Gastrocnemius medialis (tissue), 4 donors: Measurements from ENCODE around the gene RHBDD1. TPM values are rescaled to one million over a fixed set of nuclear protein-coding genes. Genes with fewer than 3 reads are reported as not detected.

ENCODE experiments used
- ATAC-seq, 2 donors: fragments of 150-250 bp; one replicate each; pipeline ENCODE4 v1.9.1; 2016
- DNase-seq, 2 donors: peaks; one replicate each; pipeline ENCODE4 v3.0.0-alpha.2; 2019
- H3K27ac ChIP-seq, 4 donors: fragments of 200-600 bp; sonication (generic); 1 replicate in 1 of 4; 2 replicates in 3 of 4; pipeline ENCODE4 v1.5.1; 2016 to 2018; ENCODE audit warnings: mild to moderate bottlenecking in 2 of 4, moderate library complexity in 1 of 4
- H3K27me3 ChIP-seq, 3 donors: fragments of 200-600 bp; sonication (generic) in 2 of 3; 1 replicate in 1 of 3; 2 replicates in 2 of 3; pipeline versions ENCODE4 v1.5.1 to v1.6.0; 2016 to 2019; ENCODE audit warnings: mild to moderate bottlenecking in 1 of 3, moderate library complexity in 1 of 3
- H3K36me3 ChIP-seq, 2 donors: fragments of 200-600 bp; sonication (generic) in 1 of 2; one replicate each; pipeline ENCODE4 v1.5.1; 2017 to 2018
- H3K4me1 ChIP-seq, 2 donors: fragments of 200-600 bp; sonication (generic) in 1 of 2; one replicate each; pipeline ENCODE4 v1.5.1; 2016 to 2017; ENCODE audit warnings: mild to moderate bottlenecking in 2 of 2
- H3K4me3 ChIP-seq, 4 donors: fragments of 200-600 bp; sonication (generic) in 3 of 4; 1 replicate in 1 of 4; 2 replicates in 3 of 4; pipeline ENCODE4 v1.5.1; 2016 to 2019; ENCODE audit warnings: mild to moderate bottlenecking in 2 of 4
- H3K9me3 ChIP-seq, 3 donors: fragments of 200-600 bp; sonication (generic) in 2 of 3; 1 replicate in 1 of 3; 2 replicates in 2 of 3; pipeline ENCODE4 v1.5.1; 2016 to 2019
- POLR2A ChIP-seq, 2 donors: fragments of 450-650 bp; IDR thresholded peaks; one replicate each; pipeline ENCODE4 v1.6.1; 2017; ENCODE audit warnings: antibody characterized with exemption in 2 of 2, mild to moderate bottlenecking in 2 of 2, moderate library complexity in 2 of 2
- in situ Hi-C, 4 donors: fragments of 200-750 bp; cut with MboI; loops; one replicate each; pipeline versions ENCODE4 v1.15.0 to v1.8.0; 2017; ENCODE audit warnings: low sequenced_read_pairs in 4 of 4
- intact Hi-C: fragments of 100-400 bp; cut with DNase I; formaldehyde crosslinking; loops from one replicate; pipeline ENCODE4 v1.15.1; 2023; ENCODE audit warnings: low total_unique reads
- total RNA-seq, 4 donors: library from RNA; depleted of rRNA; stranded (reverse); fragments of >200 nt; gene quantifications; one replicate each; pipeline versions ENCODE4 v1.1.0 to v1.2.3, GENCODE V29; 2016
- TF ChIP-seq, protein P1 (sequence below), 5 experiments: fragments of 450-650 bp in 3 of 5; fragments of 200-600 bp in 2 of 5; sonication (generic) in 2 of 5; IDR thresholded peaks in 4 of 5; conservative IDR thresholded peaks in 1 of 5; 1 replicate in 4 of 5; 2 replicates in 1 of 5; pipeline ENCODE4 v1.5.1; 2016 to 2019; ENCODE audit warnings: antibody characterized with exemption in 5 of 5, mild to moderate bottlenecking in 3 of 5, moderate library complexity in 3 of 5

RHBDD1 gene
- total RNA-seq, 4 donors from 2014 or later, result 6.2 to 14.2 (median 8.7) TPM

DNA sequence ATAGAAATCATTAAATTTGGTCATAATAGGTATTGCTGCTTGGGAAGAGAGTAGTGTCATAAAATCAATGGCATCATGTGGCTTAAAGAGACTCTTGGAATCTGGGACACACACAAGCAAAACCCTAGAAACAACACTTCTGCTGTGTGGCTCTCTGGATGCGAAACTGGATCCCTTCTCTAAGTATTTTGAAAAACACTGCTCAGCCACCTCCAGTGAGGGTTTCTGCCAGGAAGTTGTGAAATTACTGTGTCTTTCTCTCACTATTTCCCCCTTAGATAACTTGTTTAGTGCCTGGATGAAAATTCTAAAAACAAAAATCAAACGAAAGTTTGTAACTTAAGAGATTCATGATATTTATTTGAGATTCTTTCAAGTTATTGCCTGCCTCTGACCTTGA is 163.8 kb downstream of the RHBDD1 start:
- H3K27me3 ChIP-seq, result no peaks in the 10 kb centered on the region
- intact Hi-C loops, result no loop called here
- H3K36me3 ChIP-seq, result no peaks in the 10 kb centered on the region
- ATAC-seq (no peak), DNase-seq (no peak)
- no peaks in the 10 kb centered on the region for H3K4me1 ChIP-seq
- H3K9me3 ChIP-seq, result no peaks in the 10 kb centered on the region
- H3K27ac ChIP-seq, result no peak overlapping the region
- no peak for TF ChIP-seq POLR2A (IDR thresholded peaks at IDR 0.05)
- TF ChIP-seq, protein P1, sequence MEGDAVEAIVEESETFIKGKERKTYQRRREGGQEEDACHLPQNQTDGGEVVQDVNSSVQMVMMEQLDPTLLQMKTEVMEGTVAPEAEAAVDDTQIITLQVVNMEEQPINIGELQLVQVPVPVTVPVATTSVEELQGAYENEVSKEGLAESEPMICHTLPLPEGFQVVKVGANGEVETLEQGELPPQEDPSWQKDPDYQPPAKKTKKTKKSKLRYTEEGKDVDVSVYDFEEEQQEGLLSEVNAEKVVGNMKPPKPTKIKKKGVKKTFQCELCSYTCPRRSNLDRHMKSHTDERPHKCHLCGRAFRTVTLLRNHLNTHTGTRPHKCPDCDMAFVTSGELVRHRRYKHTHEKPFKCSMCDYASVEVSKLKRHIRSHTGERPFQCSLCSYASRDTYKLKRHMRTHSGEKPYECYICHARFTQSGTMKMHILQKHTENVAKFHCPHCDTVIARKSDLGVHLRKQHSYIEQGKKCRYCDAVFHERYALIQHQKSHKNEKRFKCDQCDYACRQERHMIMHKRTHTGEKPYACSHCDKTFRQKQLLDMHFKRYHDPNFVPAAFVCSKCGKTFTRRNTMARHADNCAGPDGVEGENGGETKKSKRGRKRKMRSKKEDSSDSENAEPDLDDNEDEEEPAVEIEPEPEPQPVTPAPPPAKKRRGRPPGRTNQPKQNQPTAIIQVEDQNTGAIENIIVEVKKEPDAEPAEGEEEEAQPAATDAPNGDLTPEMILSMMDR (IDR thresholded peaks at IDR 0.05 in 4 of 5, conservative IDR thresholded peaks at IDR 0.05 in 1 of 5), result no peak
- in situ Hi-C loops, result loop anchor here in 1 of 4 donors (25.0 kb wide), 2 partner anchors 187 to 1112 kb away; no protein-coding TSS in a partner anchor
- H3K4me3 ChIP-seq, result no peak overlapping the region

DNA sequence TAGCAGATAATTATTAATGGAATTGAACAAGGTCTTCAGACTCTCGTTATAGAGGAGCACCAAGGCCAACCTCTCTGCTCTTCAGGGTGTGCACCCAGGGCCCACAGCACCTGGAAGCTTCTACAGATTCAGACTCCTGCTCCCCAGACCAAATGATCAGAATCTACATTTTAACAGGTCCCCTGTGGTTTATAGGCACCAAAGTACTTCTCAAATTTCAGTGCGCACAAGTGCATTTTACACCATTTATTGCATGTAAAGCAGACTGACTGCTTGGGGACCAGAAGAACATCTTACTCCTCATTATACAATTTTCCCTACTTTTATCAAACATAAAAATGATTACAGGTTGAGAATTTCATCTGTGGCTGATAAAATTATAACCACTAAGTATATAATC is 164.3 kb downstream of the RHBDD1 start:
- no peak for ATAC-seq

DNA sequence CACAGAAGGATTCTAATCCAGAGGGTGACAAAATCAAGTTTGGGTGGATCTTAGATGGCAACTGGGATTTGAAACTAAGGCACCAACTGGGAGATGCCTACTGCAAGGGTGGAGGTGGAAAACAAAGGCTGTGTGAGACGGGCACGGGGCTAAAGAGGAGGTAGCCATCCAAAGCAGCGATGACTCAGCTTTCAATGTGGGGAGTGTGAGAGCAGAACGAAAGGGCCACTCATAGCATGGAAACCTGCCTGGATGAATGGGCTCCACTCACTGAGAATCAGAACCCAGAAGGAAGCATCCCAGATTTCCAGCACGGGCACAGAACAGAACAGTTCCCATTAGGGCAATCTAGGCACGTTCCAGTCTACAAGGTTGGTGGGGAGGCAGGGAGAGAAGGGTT is 168.6 kb downstream of the RHBDD1 start:
- DNase-seq (no peak), ATAC-seq (no peak)
- no peak for TF ChIP-seq POLR2A (IDR thresholded peaks at IDR 0.05)
- TF ChIP-seq, protein P1 (IDR thresholded peaks at IDR 0.05 in 4 of 5, conservative IDR thresholded peaks at IDR 0.05 in 1 of 5), result no peak
- H3K27ac ChIP-seq, result no peak overlapping the region
- H3K27me3 ChIP-seq, result no peaks in the 10 kb centered on the region
- H3K4me3 ChIP-seq, result no peak overlapping the region
- no peaks in the 10 kb centered on the region for H3K9me3 ChIP-seq
- H3K36me3 ChIP-seq, result no peaks in the 10 kb centered on the region
- H3K4me1 ChIP-seq, result no peaks in the 10 kb centered on the region
- in situ Hi-C loops (no loop called here), intact Hi-C loops (no loop called here)

More for the DNA sequence above, 164.3 kb downstream of the RHBDD1 start:
- Histone ChIP-seq H3K27me3 (no peaks in the 10 kb centered on the region), H3K36me3 (no peaks in the 10 kb centered on the region), H3K9me3 (no peaks in the 10 kb centered on the region), H3K4me3 (no peak overlapping the region), H3K4me1 (no peaks in the 10 kb centered on the region), H3K27ac (no peak overlapping the region)
- intact Hi-C loops (no loop called here), in situ Hi-C loops (no loop called here)
- TF ChIP-seq, protein P1 (IDR thresholded peaks at IDR 0.05 in 4 of 5, conservative IDR thresholded peaks at IDR 0.05 in 1 of 5), result no peak
- TF ChIP-seq POLR2A (IDR thresholded peaks at IDR 0.05), result no peak
- no peak for DNase-seq

DNA sequence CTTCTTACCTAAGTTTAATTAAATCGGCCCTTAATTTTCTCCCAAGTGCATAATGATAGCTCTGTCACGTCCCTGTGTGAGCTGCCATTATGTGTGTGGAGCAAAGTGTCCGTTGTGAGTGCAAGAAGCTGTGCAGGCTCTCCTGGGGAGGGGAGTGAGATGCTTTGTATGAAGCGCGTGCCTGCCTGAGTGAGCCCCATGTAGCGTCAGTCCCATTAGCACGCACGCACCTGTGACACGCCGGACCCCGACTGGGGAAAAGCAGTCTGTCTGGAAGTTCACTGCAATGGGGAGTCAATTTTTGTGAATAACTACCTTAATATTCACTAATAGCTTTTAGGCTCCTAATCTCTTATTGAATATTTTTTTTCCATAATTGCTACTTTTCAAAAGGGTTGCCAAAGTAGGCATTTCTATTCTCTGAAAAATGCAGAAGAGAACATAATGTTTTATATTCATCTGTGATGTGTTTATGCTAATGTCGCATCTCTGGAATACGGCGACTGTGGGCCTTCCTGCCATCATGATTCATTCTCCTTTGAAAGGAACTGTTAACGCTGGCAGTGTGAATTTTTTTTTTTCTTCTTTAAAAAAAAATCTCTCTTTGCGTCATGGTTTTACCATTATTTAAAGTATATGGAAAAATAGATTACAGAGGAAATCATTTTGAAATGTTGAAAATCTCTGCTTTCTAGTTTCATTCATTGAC is 170.5 kb downstream of the RHBDD1 start:
- intact Hi-C loops (no loop called here), in situ Hi-C loops (no loop called here)
- TF ChIP-seq, protein P1 (IDR thresholded peaks at IDR 0.05 in 4 of 5, conservative IDR thresholded peaks at IDR 0.05 in 1 of 5), result no peak
- TF ChIP-seq POLR2A (IDR thresholded peaks at IDR 0.05), result no peak
- no peaks in the 10 kb centered on the region for H3K27me3 ChIP-seq
- no peaks in the 10 kb centered on the region for H3K9me3 ChIP-seq
- no peak overlapping the region for H3K27ac ChIP-seq
- H3K4me1 ChIP-seq, result no peaks in the 10 kb centered on the region
- no peak overlapping the region for H3K4me3 ChIP-seq
- DNase-seq (no peak), ATAC-seq (no peak)
- H3K36me3 ChIP-seq, result no peaks in the 10 kb centered on the region

DNA sequence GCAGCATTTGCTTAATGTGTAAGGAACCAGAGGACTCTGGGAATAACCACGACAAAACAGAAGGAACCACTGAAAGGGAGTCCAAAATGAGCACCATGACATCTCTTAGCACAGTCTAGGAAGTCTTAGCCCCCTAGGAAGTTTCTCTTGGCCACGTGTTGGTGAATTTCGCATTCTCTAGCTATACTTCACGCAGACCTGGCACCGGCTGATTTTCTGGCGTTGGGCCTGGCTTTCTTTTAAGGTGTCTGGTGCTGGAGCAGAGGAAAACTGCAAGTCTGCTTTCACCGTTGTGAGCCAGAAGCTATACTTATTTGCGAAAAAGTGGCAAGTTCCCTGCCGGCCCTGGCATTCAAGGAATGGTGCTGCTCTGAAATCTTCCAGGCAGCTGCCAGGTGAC is 171.3 kb downstream of the RHBDD1 start:
- H3K27me3 ChIP-seq, result no peaks in the 10 kb centered on the region
- intact Hi-C loops, result no loop called here
- no peaks in the 10 kb centered on the region for H3K36me3 ChIP-seq
- no peak overlapping the region for H3K27ac ChIP-seq
- in situ Hi-C loops, result no loop called here
- no peaks in the 10 kb centered on the region for H3K9me3 ChIP-seq
- no peak for DNase-seq
- H3K4me3 ChIP-seq, result no peak overlapping the region
- H3K4me1 ChIP-seq, result no peaks in the 10 kb centered on the region
- ATAC-seq, result no peak
- TF ChIP-seq, protein P1 (IDR thresholded peaks at IDR 0.05 in 4 of 5, conservative IDR thresholded peaks at IDR 0.05 in 1 of 5), result no peak
- no peak for TF ChIP-seq POLR2A (IDR thresholded peaks at IDR 0.05)
